ENCODE data around the gene KRT83.

DNA sequence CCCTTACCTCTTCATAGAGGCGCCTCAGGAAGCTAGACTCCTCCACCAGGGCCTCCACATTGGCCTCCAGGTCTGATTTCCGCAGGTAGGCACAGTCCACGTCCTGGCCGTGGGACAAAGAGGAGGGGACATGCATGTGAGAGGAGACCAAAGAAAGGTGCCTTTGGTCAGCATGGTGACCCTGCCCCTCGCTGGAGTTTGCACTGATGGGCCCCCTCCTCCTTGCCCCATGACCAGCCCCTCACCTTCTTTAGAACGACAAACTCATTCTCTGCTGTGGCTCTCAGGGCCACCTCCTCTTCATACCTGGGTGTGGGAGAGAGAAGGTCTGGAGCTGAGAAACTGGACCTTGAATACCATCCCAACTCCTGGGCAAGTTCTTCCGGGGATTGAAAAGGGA lies 42.9 kb upstream of the KRT83 start:
- TF ChIP-seq, protein P1, sequence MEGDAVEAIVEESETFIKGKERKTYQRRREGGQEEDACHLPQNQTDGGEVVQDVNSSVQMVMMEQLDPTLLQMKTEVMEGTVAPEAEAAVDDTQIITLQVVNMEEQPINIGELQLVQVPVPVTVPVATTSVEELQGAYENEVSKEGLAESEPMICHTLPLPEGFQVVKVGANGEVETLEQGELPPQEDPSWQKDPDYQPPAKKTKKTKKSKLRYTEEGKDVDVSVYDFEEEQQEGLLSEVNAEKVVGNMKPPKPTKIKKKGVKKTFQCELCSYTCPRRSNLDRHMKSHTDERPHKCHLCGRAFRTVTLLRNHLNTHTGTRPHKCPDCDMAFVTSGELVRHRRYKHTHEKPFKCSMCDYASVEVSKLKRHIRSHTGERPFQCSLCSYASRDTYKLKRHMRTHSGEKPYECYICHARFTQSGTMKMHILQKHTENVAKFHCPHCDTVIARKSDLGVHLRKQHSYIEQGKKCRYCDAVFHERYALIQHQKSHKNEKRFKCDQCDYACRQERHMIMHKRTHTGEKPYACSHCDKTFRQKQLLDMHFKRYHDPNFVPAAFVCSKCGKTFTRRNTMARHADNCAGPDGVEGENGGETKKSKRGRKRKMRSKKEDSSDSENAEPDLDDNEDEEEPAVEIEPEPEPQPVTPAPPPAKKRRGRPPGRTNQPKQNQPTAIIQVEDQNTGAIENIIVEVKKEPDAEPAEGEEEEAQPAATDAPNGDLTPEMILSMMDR (IDR thresholded peaks at IDR 0.05) = no peak
- no peak for TF ChIP-seq POLR2A (IDR thresholded peaks at IDR 0.05)

All from testis (tissue), 2 donors.